NCI-H460 (cell line): Measurements from ENCODE around the gene MYLK. TPM values are rescaled to one million over a fixed set of nuclear protein-coding genes. Genes with fewer than 3 reads are reported as not detected.
"Not testable (repeated sequence)": the region's sequence is repeated elsewhere in the genome, so short reads cannot be mapped to it uniquely, and the experiment has no call there.

ENCODE experiments used
- DNase-seq: peaks from one replicate; pipeline ENCODE4 v3.0.0-alpha.2; 2016; ENCODE audit warnings: low read depth; ENCODE audit errors: extremely low read depth
- total RNA-seq: library from RNA; depleted of rRNA; stranded (reverse); fragments of >200 nt; shearing (Covaris generic); gene quantifications from 2 replicates; pipeline ENCODE4 v1.2.3, GENCODE V29; 2014

The MYLK gene
- total RNA-seq, 1 experiment from 2014 or later: not detected

GRCh38 chr3:123755501-123755900 is 128.6 kb downstream of the MYLK start:
- DNase-seq: no peak

GRCh38 chr3:123755085-123755484 is 129.0 kb downstream of the MYLK start:
- no peak for DNase-seq

GRCh38 chr3:123753286-123753685 is 130.8 kb downstream of the MYLK start:
- no peak for DNase-seq

- DNase-seq: no peak
Measured at GRCh38 chr3:123752228-123752627, 131.9 kb downstream of the MYLK start.

- no peak for DNase-seq
Measured at GRCh38 chr3:123751433-123751832, 132.7 kb downstream of the MYLK start.

GRCh38 chr3:123750659-123751420 is 133.3 kb downstream of the MYLK start:
- DNase-seq: no peak

- no peak for DNase-seq
Measured at GRCh38 chr3:123750209-123750608, 133.9 kb downstream of the MYLK start.

- no peak for DNase-seq
Measured at GRCh38 chr3:123749711-123750110, 134.4 kb downstream of the MYLK start.

- no peak for DNase-seq
Measured at GRCh38 chr3:123745184-123745855, 138.8 kb downstream of the MYLK start.

- no peak for DNase-seq
Measured at GRCh38 chr3:123744064-123744463, 140.1 kb downstream of the MYLK start.

GRCh38 chr3:123743121-123743520 is 141.0 kb downstream of the MYLK start:
- no peak for DNase-seq

GRCh38 chr3:123741041-123741511 is 143.1 kb downstream of the MYLK start:
- DNase-seq: no peak

GRCh38 chr3:123740391-123740822 is 143.7 kb downstream of the MYLK start:
- DNase-seq: no peak

- no peak for DNase-seq
Measured at GRCh38 chr3:123739754-123740153, 144.4 kb downstream of the MYLK start.

- DNase-seq: no peak
Measured at GRCh38 chr3:123739106-123739505, 145.0 kb downstream of the MYLK start.

- DNase-seq: not testable (repeated sequence)
Measured at GRCh38 chr3:123738522-123738921, 145.6 kb downstream of the MYLK start.

- no peak for DNase-seq
Measured at GRCh38 chr3:123737168-123737567, 147.0 kb downstream of the MYLK start.

GRCh38 chr3:123735456-123735855 is 148.7 kb downstream of the MYLK start:
- no peak for DNase-seq

GRCh38 chr3:123734527-123734902 is 149.6 kb downstream of the MYLK start:
- DNase-seq: no peak

GRCh38 chr3:123733805-123734526 is 150.2 kb downstream of the MYLK start:
- no peak for DNase-seq

GRCh38 chr3:123733341-123733740 is 150.8 kb downstream of the MYLK start:
- DNase-seq: no peak
